Measurements from ENCODE around the gene RAB3A.

- no peak for TF ChIP-seq CTCF (IDR thresholded peaks at IDR 0.05)
- no peak for TF ChIP-seq POLR2A (IDR thresholded peaks at IDR 0.05)
Observed at GRCh38 chr19:18232540-18233223, 28.8 kb upstream of the RAB3A start.
